Thyroid gland (tissue), 4 donors: Measurements from ENCODE around the gene B4GAT1.

Experiments
- POLR2A ChIP-seq, 2 donors: fragments of 450-650 bp; IDR thresholded peaks; one replicate each; pipeline ENCODE4 v1.6.1; 2017; ENCODE audit warnings: antibody characterized with exemption in 2 of 2, mild to moderate bottlenecking in 2 of 2, moderate library complexity in 1 of 2
- TF ChIP-seq, protein P1 (sequence below), 6 experiments: fragments of 200-600 bp in 3 of 6; fragments of 450-650 bp in 3 of 6; sonication (generic) in 3 of 6; IDR thresholded peaks; one replicate each; pipeline ENCODE4 v1.5.1; 2016 to 2019; ENCODE audit warnings: antibody characterized with exemption in 6 of 6, mild to moderate bottlenecking in 2 of 6, inconsistent platforms in 1 of 6, moderate library complexity in 1 of 6

GRCh38 chr11:66314561-66315497, 32.6 kb downstream of the B4GAT1 start:
- TF ChIP-seq, protein P1, sequence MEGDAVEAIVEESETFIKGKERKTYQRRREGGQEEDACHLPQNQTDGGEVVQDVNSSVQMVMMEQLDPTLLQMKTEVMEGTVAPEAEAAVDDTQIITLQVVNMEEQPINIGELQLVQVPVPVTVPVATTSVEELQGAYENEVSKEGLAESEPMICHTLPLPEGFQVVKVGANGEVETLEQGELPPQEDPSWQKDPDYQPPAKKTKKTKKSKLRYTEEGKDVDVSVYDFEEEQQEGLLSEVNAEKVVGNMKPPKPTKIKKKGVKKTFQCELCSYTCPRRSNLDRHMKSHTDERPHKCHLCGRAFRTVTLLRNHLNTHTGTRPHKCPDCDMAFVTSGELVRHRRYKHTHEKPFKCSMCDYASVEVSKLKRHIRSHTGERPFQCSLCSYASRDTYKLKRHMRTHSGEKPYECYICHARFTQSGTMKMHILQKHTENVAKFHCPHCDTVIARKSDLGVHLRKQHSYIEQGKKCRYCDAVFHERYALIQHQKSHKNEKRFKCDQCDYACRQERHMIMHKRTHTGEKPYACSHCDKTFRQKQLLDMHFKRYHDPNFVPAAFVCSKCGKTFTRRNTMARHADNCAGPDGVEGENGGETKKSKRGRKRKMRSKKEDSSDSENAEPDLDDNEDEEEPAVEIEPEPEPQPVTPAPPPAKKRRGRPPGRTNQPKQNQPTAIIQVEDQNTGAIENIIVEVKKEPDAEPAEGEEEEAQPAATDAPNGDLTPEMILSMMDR (IDR thresholded peaks at IDR 0.05): no peak
- no peak for TF ChIP-seq POLR2A (IDR thresholded peaks at IDR 0.05)
